Uterus (tissue), 2 donors: Measurements from ENCODE around the gene GAREM2.

Experiments used
- POLR2A ChIP-seq, 2 donors: fragments of 450-650 bp; IDR thresholded peaks; one replicate each; pipeline ENCODE4 v1.6.1; 2016; ENCODE audit warnings: antibody characterized with exemption in 2 of 2, mild to moderate bottlenecking in 1 of 2, moderate library complexity in 1 of 2
- TF ChIP-seq, protein P1 (sequence below), 4 experiments: fragments of 200-600 bp in 2 of 4; fragments of 450-650 bp in 2 of 4; sonication (generic) in 2 of 4; IDR thresholded peaks; one replicate each; pipeline ENCODE4 v1.5.1; 2016 to 2019; ENCODE audit warnings: antibody characterized with exemption in 4 of 4, mild to moderate bottlenecking in 2 of 4, moderate library complexity in 1 of 4

- TF ChIP-seq, protein P1, sequence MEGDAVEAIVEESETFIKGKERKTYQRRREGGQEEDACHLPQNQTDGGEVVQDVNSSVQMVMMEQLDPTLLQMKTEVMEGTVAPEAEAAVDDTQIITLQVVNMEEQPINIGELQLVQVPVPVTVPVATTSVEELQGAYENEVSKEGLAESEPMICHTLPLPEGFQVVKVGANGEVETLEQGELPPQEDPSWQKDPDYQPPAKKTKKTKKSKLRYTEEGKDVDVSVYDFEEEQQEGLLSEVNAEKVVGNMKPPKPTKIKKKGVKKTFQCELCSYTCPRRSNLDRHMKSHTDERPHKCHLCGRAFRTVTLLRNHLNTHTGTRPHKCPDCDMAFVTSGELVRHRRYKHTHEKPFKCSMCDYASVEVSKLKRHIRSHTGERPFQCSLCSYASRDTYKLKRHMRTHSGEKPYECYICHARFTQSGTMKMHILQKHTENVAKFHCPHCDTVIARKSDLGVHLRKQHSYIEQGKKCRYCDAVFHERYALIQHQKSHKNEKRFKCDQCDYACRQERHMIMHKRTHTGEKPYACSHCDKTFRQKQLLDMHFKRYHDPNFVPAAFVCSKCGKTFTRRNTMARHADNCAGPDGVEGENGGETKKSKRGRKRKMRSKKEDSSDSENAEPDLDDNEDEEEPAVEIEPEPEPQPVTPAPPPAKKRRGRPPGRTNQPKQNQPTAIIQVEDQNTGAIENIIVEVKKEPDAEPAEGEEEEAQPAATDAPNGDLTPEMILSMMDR (IDR thresholded peaks at IDR 0.05): no peak
- TF ChIP-seq POLR2A (IDR thresholded peaks at IDR 0.05): no peak
Observed at GRCh38 chr2:26224095-26224494, 51.2 kb downstream of the GAREM2 start.
